Subcutaneous abdominal adipose tissue (tissue), 5 donors: Measurements from ENCODE around the gene CDC37.
"Not testable (repeated sequence)": the region's sequence is repeated elsewhere in the genome, so short reads cannot be mapped to it uniquely, and the experiment has no call there.

Experiments used
- H3K27ac ChIP-seq: one replicate; pipeline ENCODE4 v1.7.0; 2013; ENCODE audit warnings: low read depth, mild to moderate bottlenecking, inconsistent platforms, low read length, moderate library complexity
- H3K27me3 ChIP-seq, 5 donors: one replicate each; pipeline ENCODE4 v1.7.0; 2013; ENCODE audit warnings: low read length in 5 of 5, inconsistent platforms in 1 of 5; ENCODE audit not compliant: control insufficient read depth in 5 of 5, insufficient read depth in 4 of 5
- H3K36me3 ChIP-seq, 5 donors: one replicate each; pipeline ENCODE4 v1.7.0; 2013; ENCODE audit warnings: low read length in 5 of 5; ENCODE audit not compliant: control insufficient read depth in 5 of 5, insufficient read depth in 5 of 5
- H3K4me1 ChIP-seq, 5 donors: one replicate each; pipeline ENCODE4 v1.7.0; 2013; ENCODE audit warnings: low read length in 5 of 5, mild to moderate bottlenecking in 3 of 5, moderate library complexity in 1 of 5; ENCODE audit not compliant: control insufficient read depth in 5 of 5, insufficient read depth in 5 of 5
- H3K4me3 ChIP-seq, 5 donors: one replicate each; pipeline ENCODE4 v1.7.0; 2013; ENCODE audit warnings: low read length in 5 of 5, low read depth in 1 of 5
- H3K9ac ChIP-seq, 5 donors: one replicate each; pipeline ENCODE4 v1.7.0; 2013; ENCODE audit warnings: low read length in 5 of 5, mild to moderate bottlenecking in 4 of 5, moderate library complexity in 3 of 5
- H3K9me3 ChIP-seq, 5 donors: one replicate each; pipeline ENCODE4 v1.7.0; 2013; ENCODE audit warnings: low read length in 5 of 5; ENCODE audit not compliant: control insufficient read depth in 5 of 5
- donor health status: healthy.
- donor health status: healthy.
- donor health status: healthy.
- donor health status: healthy.
- donor health status: healthy.

Gene CDC37

DNA sequence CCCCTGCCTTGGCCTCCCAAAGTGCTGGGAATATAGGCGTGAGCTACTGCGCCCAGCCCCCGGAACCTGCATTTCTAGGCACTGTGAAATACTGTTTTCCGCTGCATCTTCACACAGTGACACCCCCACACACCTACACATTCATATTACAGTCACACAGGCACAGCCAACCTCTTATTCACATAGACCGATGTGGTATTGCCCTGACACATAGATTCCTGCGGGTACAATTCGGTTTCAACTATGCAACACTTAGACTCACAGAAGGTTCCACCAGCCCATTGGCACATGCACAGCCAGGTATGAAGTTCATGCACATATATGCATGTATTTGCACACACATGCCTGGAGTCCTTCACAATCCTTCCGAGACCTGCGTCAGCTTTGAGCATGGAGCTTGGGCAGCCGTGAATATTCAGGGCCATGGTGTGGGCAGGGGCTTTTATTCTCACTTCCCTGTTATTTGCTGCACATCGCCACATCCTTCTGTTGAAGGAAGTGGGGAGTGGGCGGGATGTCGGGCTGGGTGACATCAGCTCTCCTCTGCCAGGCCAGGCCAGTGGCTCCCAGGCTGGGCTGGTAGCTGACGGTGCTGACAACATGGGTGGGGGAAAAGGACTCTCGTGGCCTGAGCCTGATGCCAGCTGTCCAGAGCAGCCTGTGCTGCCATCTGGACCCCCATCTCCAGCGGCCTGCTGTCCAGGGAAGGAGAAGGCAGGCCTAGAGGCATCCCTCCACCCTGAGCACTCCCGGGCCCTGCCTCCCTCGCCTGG is 5.4 kb upstream of the CDC37 start:
- Histone ChIP-seq H3K27me3 (peaks cover 11 to 26% (median 15%) of the 10 kb centered on the region in 5 donors), H3K36me3 (no peaks in the 10 kb centered on the region), H3K9ac (no peak overlapping the region), H3K4me3 (no peak overlapping the region), H3K9me3 (no peaks in the 10 kb centered on the region), H3K4me1 (peaks cover 0 to 33% (median 12%) of the 10 kb centered on the region in 5 donors), H3K27ac (no peak overlapping the region)

DNA sequence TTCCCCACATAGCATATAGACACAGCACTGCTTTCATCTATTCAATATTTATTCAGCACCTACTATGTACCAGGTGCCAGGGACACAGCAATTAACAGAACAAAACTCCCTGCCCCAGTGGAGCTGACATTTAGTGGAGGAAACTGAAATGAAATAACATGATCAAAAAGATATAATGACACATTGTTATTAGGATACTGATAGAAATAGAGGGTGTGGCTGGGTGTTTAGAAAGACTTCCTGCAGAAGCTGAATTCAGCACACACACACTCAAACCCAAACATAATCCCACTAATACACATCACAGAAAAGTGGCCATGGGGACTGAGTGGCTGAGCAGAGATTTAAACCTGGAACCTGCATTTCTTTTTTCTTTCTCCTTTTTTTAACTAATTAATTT is 3.8 kb upstream of the CDC37 start:
- Histone ChIP-seq H3K9ac (no peak overlapping the region), H3K4me3 (no peak overlapping the region), H3K27ac (no peak overlapping the region), H3K9me3 (no peaks in the 10 kb centered on the region), H3K27me3 (peaks cover 11 to 26% (median 15%) of the 10 kb centered on the region in 5 donors), H3K4me1 (peaks cover 0 to 47% (median 24%) of the 10 kb centered on the region in 5 donors), H3K36me3 (no peaks in the 10 kb centered on the region)

DNA sequence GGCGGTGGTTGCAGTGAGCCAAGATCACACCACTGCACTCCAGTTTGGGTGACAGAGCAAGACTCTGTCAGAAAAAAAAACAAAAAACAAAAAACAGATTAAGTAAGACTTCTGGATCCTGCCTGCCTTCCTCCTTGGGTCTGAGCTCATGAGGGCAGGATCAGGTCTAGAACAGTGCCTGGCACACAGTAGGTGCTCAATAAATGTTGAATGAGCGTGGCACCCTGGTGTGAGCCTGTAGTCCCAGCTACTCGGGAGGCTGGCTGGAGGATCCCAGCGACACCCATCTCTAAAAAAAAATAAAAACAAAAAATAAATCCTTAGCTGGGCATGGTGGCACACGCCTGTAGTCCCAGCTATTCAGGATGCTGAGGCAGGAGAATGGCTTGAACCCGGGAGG is 2.8 kb upstream of the CDC37 start:
- H3K36me3 ChIP-seq = no peaks in the 10 kb centered on the region
- H3K4me1 ChIP-seq = peaks cover 4 to 56% (median 33%) of the 10 kb centered on the region in 5 donors
- no peaks in the 10 kb centered on the region for H3K9me3 ChIP-seq
- H3K27me3 ChIP-seq = peaks cover 11 to 26% (median 15%) of the 10 kb centered on the region in 5 donors
- H3K9ac ChIP-seq = no peak overlapping the region
- H3K4me3 ChIP-seq = no peak overlapping the region
- H3K27ac ChIP-seq = no peak overlapping the region

DNA sequence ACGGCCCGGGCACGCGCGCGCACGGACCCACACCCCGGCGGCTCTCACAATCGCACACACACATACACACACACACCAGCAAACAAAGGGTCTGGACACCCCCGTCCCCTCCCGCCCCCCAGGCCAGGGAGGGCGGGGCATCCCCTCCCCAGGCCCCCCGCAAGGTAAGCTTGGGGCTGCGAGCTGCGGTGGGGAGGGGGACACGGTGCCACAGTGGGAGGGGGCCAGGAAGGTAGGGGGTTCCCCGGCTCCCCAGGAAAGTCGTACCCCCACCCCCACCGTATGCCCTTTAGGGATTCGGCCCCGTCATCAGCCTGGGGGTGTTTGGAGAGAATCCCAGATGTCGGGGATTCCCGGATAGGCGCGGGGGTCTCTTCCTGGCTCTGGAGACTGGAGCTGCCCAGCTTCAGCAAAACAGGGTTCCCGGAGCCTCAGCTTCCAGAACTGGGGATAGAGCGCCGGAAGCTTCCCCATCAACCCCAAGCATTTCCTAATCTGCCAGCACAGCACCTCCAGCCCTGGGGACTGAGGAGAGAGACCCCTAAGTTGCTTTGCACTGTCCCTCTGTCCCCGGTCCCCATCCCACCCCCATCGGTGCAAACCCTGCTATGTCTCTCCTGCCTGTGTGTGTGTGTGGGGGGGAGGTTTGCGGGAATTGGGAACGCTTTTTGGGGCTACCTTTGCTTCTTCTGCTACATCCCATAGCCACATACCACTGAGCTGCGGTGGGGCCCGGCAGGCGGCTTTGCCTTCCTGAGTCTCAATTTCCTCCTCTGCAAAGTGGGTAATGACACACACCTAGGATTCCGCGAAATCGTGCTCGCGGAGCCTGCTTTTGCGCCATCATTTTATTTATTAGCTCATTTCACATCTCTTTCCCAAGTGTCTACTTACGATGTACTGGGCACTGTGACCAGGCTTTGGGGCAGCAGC is 1.8 kb upstream of the CDC37 start:
- Histone ChIP-seq H3K27me3 (peaks cover 11 to 26% (median 15%) of the 10 kb centered on the region in 5 donors), H3K4me1 (peaks cover 6 to 66% (median 39%) of the 10 kb centered on the region in 5 donors), H3K4me3 (no peak overlapping the region), H3K9ac (peak overlapping the region in 1 of 5 donors; percentile 41), H3K27ac (no peak overlapping the region), H3K9me3 (no peaks in the 10 kb centered on the region), H3K36me3 (no peaks in the 10 kb centered on the region)

DNA sequence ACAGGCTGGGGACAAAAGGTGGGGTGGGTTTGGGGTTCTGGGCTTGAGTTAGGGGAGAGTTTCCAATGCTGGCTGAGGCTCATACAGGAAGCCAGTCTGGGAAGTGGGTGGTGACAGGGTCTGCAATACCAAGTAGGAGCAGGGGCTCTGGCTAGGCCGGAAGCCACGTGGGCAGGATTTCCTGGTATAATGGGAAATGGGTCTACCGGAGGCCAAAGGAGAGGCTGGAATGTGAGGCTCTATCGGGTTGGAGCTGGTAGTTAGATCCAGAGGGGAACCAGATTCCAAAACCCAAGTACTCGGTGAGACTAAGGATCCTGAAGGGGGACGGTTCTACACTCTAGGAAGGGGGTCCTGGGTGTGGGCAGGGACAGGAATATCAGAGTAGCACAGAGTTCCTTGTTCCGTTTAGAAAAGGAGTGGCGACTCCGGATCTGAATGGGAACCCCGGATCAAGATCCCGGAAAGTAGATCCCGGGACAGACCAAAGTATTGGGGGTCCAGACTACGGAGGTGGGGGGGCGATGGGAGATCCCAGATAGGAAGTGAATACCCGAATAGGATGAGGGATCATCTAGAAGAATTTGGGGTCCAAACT is 802 bp downstream of the CDC37 start:
- peaks cover 12 to 73% (median 40%) of the 10 kb centered on the region in 5 donors for H3K4me1 ChIP-seq
- peak overlapping the region; percentile 97 to 100 (median 98) for H3K4me3 ChIP-seq

DNA sequence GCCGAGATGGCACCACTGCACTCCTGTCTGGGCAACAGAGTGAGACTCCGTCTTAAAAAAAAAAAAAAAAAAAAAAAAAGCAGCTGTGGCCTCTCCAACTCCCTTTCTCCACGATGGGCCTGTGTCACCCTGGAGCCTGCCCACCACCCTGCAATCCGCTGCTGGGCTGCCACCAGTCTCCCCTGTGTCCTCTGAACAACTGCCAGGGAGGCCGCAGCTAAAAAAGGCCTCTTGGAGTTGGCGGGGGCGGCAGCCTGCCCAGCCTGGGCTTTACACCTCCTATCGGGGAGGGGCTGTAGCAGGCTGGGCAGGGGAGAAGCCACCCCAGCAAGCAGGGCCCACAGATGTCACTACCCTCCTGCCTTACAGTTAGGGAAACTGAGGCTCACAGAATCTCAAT is 3.5 kb downstream of the CDC37 start:
- no peak overlapping the region for H3K9ac ChIP-seq
- peaks cover 0 to 28% (median 14%) of the 10 kb centered on the region in 5 donors for H3K36me3 ChIP-seq
- H3K27me3 ChIP-seq = peaks cover 0 to 6% (median 0%) of the 10 kb centered on the region in 5 donors
- H3K9me3 ChIP-seq = no peaks in the 10 kb centered on the region
- no peak overlapping the region for H3K4me3 ChIP-seq
- no peak overlapping the region for H3K27ac ChIP-seq
- H3K4me1 ChIP-seq = peaks cover 12 to 67% (median 40%) of the 10 kb centered on the region in 5 donors

More for the DNA sequence above, 802 bp downstream of the CDC37 start:
- H3K9me3 ChIP-seq = no peaks in the 10 kb centered on the region
- H3K9ac ChIP-seq = peak overlapping the region; percentile 84 to 99 (median 96)
- peaks cover 0 to 9% (median 6%) of the 10 kb centered on the region in 5 donors for H3K36me3 ChIP-seq
- peak overlapping the region; percentile 90 for H3K27ac ChIP-seq
- peaks cover 7 to 17% (median 11%) of the 10 kb centered on the region in 5 donors for H3K27me3 ChIP-seq

DNA sequence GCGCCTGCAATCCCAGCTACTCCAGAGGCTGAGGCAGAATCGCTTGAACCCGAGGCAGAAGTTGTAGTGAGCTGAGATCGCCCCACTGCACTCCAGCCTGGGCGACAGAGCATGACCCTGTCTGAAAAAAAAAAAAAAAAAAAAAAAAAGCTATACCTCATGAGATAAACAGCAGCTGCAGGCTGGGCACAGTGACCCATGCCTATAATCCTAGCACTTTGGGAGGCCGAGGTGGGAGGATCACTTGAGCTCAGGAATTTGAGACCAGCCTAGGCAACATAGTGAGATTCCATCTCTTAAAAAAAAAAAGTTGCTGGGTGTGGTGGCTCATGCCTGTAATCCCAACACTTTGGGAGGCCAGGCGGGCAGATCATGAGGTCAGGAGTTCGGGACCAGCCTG is 4.0 kb downstream of the CDC37 start:
- peaks cover 12 to 63% (median 36%) of the 10 kb centered on the region in 5 donors for H3K4me1 ChIP-seq
- H3K4me3 ChIP-seq, H3K9me3 ChIP-seq: not testable (repeated sequence)

DNA sequence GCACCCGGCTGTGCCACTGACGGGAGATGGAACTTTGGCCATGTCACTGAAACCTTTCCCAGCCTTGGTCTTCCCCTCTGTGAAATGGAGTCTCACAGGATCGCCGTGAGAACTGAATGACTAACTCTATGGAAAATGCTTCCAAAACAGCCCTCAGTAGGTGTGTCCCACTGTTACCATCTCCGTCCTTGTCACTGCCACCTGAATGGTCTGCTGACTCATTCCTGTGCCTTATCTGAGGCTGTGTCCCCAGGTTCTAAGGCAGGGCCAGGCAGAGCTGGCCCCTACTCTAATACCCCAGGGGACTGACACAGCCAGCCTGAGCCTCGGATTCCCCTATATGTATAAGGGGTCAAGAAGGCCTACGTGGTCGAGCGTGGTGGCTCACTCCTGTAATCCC is 4.5 kb downstream of the CDC37 start:
- Histone ChIP-seq H3K9ac (peak overlapping the region in 2 of 5 donors; percentile 10 to 43), H3K4me1 (peaks cover 12 to 58% (median 30%) of the 10 kb centered on the region in 5 donors), H3K36me3 (peaks cover 0 to 36% (median 19%) of the 10 kb centered on the region in 5 donors), H3K4me3 (peak overlapping the region in 1 of 5 donors; percentile 2), H3K27me3 (no peaks in the 10 kb centered on the region), H3K27ac (no peak overlapping the region), H3K9me3 (no peaks in the 10 kb centered on the region)

More for the DNA sequence above, 4.0 kb downstream of the CDC37 start:
- H3K27ac ChIP-seq, H3K27me3 ChIP-seq, H3K9ac ChIP-seq: not testable (repeated sequence)
- H3K36me3 ChIP-seq = peaks cover 0 to 32% (median 19%) of the 10 kb centered on the region in 5 donors

DNA sequence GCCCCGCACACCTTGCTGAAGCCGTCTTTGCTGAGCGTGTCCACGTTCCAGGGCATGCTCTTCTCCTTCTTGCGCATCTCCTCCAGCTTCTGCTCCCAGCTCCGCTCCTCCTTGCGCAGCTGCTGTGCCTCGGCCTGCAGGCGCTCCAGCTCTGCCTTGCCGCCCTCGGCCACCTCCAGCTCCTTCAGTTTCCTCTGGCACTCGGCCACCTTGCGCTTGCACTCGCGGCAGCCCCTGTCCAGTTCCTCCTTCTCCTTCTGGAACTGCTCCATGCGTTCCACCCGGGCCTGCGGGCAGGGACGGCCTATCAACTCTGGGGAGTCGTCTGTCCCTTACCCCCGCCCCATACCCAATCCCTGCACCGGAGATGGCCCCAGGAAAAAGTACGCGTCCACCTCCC is 7.4 kb downstream of the CDC37 start:
- H3K36me3 ChIP-seq = peaks cover 0 to 64% (median 46%) of the 10 kb centered on the region in 5 donors
- no peaks in the 10 kb centered on the region for H3K27me3 ChIP-seq
- no peak overlapping the region for H3K9ac ChIP-seq
- H3K9me3 ChIP-seq = no peaks in the 10 kb centered on the region
- no peak overlapping the region for H3K4me3 ChIP-seq
- H3K27ac ChIP-seq = no peak overlapping the region
- peaks cover 3 to 33% (median 8%) of the 10 kb centered on the region in 5 donors for H3K4me1 ChIP-seq
